ENCODE measurements around the gene SUMO3.

Gene SUMO3

DNA sequence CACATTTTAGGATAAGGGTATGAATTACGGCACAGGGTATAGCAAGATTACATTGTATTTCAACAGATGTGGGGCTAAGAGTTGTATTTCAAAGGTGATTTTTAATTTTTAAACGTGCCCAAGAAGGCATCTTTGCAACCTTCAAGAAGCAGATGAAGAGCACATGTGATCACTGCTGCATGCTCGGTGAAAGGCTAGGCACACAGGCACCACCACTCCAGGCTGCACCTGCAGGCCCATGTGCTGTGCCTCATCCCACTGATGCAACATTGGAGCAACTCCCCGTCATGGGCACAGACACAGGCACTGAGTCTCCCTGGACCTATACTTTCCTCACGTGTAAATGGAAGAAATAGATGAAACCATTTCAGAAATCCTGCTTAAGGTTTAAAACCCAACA lies 39.8 kb downstream of the SUMO3 start:
- DNase-seq, result no peak

DNA sequence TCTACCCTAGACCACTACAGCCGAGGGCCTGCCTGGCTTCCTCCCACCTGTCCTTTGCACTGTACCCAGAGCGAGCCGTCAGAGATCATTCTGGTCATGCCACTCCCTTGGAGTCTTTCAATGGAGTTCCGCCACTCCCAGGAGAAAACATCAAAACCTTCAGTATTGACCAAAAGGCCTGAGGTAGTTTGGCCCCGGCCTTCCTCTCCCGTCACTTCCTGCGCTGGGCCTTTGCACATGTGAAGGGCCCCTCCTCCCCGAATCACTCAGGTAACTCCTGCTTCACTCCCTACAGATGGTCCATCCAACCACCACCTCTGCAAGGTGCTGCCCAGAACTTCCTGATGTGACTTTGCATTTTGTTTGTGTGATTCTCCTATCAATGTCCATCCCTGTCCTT lies 42.9 kb downstream of the SUMO3 start:
- no peak for DNase-seq

DNA sequence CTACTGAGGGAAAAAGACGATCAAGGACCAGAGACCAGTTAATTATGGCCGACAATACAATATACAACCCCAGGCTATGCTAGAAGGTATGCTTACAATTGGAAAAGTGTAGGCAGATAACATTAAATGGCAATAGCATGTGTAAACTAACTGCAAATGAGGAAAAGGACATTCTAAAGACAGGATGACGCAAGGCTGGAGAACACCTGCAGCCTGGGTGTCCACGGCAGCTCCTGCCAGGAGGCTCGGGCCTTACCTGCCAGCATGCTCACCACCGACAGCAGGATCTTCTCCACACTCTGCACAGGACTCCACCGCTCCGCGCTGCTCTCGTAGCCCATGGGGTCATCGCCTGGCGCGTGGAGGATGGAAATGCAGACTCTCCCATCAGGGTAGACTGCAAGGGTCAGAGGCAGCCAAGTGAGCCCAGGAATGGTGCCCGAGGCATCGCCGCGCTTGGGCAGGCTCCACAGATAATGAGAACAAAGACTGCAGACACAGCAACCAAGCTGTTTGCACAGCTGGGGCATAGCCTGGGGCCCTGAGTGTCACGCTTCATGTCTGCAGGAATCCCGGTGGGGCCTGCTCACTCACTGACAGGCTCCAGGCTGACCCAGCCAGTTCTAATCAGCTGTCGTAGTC lies 44.5 kb downstream of the SUMO3 start:
- no peak for DNase-seq

DNA sequence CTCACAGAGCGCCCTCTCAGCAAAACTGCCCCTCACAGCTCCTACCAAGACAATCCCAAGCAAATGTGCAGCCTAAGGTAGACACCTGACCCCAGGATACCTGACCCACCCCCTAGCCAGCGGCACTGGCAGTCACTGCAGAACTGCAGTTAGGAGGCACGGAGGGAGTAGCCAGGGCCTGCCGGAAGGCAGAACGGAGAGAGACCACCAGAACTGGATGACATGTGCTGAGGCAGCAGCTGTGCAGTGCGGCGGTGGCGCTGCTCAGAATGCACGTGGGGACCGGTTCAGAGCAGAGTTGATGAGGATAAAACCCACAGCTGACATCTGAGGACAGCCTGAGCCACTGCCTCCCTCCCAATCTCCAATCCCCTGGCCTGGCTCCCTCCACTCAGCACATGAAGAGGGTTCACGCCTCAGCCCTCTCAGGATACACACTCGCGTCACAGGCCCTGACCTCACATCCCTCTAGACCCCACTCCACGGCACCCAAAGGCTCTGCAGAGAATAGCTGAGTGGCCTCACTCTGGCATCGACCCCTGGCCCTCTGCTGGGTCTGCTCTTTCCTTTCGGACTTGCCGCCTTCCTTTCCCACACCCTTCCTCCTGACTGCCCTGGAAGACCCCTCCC lies 45.9 kb downstream of the SUMO3 start:
- no peak for DNase-seq

DNA sequence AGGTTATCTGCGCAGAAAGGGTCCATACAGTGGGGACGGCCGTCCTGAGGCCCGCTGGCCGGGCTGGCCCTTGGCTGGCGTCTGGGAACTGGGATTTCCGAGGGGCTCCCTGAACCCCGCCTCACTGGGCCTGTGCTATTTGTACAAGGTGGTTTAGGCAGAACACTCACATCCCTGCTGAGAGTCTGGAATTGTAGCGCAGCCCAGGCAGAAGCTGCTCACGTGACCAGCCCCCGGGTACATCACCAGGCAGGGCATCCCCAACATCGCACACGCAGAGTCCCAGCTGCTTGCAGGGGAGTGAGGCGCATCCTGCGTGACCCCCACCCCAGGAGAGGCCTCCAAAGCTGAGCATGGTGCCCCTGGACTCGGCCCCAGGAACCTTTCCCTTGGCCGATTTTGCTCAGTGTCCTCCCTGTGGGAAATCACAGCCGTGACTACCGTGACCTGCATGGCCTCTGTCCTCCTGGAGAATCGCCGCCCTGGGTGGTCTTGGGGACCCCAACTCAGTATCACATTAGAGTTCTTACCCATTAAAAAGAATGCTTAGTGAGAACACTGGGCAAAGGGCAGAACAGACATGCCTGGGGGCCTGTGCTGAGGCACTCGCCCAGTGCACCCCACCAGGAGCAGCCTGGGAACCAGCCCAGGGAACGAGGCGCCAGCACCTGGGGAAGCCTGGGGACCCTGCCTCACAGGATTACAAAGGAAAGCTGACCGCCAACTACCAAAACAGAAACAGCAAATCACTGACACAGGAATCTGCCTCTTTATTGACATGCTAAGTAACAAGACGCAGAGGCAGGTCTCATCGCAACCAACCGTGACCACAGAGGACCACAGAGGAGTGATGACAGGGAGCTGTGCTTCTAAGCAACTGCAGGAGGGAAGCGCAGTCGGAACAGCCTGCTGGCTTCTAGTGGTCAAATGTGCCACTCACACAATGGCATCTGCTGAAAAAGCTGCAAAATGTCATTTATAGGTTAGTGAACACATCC lies 49.7 kb downstream of the SUMO3 start:
- DNase-seq, result no peak

DNA sequence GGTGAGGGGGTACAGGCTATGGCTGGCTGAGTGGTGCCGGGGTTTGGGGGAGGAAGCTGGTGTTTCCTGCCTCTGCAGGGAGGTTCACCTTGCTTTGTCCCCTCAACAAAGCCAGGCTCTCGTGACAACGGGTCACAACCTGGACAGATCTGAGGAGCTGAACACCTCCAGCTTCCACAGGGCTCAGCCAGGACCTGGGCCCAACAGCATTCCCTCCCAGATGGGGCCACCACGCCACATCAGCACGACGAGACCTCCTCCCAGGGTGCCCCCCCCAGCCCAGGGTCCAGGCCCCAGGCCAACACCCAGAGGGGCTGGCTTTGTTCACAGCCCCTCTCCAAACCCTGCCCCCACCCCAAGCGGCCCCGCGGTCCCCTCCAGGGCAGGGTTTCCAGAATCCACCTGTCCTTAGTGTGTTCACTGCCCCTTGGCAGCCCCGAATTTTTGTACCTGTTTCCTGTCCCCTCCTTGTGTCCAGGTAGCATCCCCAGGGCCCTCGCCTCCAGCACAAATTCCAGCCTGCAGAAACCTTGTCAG lies 51.0 kb downstream of the SUMO3 start:
- DNase-seq, result peak in 1 of 6 experiments; percentile 2

DNA sequence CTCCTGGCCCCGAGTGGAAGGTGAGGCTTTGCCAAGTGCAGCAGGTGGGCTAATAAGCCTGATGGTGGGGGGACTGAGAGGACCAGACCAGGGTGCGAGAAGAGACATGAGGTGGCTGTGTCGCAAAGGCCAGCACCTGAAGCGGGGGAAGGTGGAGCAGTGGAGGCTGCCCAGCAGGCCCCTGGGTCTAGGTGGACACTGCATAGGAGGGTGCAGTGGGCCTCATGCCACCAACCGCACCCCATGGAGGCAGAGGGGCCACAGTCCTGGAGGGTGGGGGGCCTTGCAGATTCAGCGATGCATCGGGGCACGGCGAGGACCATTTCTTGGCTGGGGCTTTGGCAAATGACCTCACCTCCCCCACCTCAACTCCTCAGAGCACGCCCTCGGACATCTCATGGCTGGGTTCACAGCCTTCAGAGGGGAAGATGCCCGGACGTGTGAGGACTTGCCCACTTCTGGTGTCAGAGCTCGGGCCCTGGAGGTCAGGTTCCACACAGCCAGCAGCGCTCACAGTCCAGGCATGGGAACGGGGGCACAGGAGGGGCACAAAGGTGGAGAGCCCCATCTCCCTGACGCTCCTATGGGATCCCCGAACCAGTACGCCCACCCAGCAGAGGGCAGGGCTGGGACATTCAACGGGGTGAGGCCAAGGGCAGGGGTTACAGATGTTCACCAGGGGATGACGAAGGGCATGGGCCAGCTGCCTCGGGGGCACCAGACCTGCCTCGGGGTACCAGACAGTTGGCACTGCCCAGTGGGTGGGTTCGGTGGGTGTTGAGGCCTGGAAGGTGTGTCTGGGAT lies 51.6 kb downstream of the SUMO3 start:
- DNase-seq, result no peak

DNA sequence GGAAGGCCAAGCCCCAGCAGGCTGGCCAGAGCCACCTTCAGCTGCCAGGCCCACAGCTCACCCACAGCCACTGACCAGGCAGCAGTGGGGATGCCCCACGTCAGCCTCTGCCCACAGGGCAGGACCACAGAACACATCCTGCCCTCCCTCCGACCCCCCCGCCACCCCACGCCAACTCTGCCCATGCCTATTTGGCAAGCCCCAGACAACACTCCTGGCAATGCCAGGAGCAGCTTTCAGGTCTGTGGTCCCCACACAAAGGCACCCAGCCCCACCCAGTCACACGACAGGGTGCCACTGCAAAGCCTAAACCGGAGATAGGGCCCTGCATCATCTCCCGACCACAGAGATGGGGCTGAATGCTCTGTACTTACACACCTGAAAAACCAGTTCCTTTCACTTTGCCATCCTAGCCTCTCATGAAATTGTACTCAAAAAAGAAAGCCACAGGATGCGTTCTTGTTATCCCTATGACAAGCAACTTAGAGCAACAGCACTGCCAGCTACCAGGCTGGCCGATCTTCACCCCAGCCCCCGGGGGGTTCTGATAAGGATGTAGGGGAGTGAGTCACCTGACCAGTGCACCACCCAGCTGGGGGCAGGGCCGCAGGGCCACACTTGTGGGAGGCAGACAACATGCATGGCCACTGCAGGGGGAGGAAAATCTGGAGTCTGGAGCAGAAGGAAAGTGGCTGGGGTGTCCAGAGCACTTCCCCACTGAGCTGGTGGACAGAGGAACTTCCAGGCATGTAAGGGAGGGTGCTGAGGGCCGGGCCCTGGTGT lies 52.4 kb downstream of the SUMO3 start:
- peak in 4 of 6 experiments; percentile 9 to 72 (median 48) for DNase-seq

DNA sequence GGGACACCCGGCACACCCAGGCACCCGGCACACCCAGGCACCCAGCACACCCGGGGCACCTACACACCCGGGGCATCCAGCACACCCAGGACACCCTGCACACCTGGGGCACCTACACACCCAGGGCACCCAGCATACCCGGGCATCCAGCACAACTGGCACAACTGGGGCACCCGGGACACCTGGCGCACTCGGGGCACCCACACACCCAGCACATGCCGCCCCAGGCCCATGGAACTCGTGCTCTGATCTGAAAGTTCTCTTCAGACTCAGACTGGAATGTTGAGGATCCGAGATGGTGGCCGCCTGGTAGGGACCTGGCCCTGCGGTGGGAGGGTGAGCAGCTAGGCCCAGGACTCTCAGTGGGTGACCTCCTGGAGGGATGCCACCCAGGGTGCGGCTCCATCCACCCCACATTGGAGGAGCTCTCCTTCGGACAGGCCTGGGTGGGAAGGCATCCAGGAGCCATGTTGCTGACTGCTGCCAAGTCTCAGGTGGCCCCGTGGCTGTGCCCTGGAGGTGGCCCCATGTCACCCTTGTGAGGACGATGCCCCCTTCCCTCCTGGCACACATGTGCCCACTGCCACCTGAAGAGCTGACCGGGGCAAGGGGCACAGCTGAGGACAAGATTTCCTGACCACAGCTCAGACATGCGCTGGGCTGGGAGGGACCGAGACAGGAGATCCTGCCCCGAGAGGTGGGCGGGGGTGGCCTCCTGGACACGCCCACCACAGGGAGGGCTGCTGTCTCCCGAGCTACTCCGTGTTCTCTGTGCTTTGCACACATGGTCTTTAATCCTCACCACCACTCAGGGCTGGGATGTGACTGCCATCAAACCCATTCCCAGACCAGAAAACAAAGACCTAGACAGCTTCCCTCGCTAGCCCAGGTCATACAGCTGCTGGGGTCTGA lies 53.3 kb downstream of the SUMO3 start:
- no peak for DNase-seq

DNA sequence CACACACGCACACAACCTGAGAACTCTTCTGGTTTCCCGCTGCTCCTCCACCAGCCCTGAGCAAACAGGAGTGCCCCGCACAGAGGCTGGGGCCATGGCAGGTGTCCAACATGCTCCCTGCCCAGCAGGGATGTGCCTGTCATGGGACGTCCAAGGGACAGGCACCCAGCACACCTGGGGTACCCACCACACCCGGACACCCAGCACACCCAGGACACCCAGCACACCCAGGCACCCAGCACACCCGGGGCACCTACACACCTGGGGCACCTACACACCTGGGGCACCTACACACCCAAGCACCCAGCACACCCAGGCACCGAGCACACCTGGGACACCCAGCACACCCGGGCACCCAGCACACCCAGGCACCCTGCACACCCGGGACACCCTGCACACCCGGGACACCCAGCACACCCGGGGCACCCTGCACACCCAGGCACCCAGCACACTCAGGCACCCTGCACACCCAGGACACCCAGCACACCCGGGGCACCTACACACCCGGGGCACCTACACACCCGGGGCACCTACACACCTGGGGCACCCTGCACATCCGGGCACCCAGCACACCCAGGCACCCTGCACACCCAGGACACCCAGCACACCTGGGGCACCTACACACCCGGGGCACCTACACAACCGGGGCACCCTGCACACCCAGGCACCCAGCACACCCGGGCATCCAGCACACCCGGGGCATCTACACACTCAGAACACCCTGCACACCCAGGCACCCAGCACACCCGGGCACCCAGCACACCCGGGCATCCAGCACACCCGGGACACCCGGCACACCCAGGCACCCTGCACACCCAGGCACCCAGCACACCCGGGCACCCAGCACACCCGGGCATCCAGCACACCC lies 54.2 kb downstream of the SUMO3 start:
- no peak for DNase-seq

DNA sequence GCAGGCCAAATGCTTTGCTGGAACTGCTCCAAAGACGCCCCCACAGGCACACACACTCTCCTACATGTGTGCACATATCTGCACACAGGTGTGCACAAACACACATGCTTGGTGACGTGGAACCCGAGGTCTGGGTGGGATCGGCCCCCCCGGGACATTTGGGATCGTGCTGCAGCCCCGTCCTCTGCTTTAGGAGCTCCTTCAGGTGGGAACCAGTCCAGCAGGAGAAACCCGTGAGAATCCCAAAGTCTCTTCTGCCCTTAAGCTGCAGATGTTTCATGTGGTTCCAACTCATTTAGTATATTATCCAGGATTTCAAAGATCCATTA lies 54.8 kb downstream of the SUMO3 start:
- no peak for DNase-seq

DNA sequence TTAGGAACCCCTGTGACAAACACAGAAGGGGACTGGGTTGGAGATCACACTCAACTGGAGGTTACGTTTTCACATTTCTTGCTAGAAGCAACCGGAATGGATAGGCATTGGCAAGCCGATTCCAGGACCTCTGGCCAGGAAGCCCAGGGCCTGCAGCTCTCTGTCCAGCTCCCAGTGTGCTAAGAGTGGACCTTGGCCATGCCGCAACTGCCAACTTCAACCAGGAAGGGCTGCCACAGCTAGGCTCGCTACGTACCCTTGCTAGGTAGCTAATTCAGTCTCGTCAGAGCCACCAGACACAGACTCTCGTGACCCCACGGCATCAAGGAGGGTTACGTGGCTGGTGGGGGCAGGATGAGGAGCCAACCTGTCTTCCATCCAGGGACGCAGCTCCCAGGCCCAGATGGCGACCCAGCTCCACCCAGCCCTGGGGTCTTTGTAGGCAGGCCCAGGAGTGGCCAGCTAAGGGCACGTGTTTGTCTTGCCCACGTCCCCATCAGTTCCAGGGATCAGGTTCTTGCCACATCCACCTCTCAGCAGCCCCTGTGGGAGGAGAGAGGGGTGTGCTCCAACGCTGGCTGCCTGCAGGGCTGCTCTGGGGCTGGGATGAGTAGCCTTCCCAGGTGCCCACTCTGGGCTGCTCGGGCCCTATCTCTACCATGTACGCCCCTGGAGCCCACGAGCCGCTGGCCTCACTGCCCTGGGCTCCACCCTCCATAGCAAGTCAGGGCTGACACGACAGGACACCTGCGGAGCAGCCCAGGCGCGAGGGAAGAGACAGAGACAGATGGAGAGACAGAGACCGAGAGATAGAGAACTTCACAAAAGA lies 55.4 kb downstream of the SUMO3 start:
- DNase-seq, result no peak

DNA sequence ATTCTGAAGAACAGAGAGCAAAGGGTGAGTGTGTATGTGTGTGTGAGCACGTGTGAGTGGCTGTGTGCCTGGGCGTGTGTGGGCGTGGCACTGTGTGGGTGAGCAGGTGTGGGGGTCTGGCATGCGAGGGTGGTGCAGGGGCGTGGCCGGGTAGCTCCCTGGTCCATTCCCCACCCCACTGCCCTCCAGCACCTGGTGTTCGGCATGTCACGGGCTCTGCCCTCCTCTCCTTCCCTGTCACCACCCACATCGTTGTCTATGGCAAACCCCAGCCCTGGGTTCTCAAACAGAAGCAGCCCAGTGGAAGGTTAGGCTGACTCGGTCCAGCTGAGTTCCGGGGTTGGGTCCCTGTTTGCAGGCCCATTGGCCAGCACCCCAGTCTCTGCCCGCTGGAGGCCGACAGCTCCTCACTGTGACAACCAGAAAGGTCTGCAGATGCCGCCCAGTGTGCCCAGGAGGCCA lies 56.1 kb downstream of the SUMO3 start:
- DNase-seq, result no peak

DNA sequence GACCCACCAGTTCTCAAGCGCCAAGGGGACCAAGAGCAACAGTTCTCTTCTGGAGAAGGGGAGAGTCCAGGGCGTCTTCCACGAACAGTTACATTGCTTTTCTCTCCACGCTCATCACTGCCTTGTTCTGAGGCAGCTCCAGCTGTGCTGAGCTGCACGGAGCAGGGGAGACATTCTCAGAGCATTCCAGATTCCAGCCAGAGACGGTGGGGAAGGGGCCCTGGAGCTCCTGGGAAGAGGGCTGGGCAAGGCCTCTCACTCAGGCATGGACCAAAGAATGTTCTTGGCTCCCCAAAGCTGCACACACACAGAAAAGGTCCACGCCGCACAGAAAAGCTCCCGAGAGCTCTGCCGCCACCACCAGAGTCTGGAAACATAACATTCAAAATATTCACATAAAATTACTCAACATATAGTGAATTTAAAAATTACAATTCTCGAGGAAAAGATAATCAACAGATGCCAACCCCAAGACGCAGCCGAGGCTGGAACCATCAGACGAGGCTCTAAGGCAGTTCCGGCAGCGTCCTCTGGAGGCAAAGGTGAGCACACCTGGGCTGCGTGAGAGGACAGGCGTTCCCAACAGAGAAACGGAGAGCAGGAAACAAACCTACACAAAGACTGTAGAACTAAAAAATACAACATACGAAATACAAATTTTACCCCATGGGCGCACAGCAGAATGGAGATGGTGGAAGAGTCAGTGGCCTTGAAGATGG lies 56.7 kb downstream of the SUMO3 start:
- DNase-seq, result peak in 1 of 6 experiments; percentile 4

DNA sequence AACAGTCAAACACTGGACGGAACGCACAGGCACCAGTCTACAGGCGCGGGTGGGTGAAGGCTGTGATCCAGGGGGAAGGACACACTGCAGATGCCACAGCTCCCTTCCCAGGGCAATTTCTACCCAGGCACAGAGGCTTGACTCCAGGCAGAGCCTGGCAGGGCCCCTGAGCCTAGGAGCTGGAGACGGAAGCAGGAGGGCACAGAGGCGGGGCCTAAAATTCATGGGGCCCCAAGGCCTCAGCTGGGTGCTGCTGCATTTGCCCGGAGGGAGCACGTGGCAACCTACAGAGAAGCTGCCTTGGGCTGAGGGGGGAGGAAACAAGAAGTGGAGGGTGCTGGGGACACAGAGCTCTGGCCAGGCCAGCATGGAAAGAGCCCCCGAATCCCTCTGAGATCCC lies 57.5 kb downstream of the SUMO3 start:
- DNase-seq, result no peak

DNA sequence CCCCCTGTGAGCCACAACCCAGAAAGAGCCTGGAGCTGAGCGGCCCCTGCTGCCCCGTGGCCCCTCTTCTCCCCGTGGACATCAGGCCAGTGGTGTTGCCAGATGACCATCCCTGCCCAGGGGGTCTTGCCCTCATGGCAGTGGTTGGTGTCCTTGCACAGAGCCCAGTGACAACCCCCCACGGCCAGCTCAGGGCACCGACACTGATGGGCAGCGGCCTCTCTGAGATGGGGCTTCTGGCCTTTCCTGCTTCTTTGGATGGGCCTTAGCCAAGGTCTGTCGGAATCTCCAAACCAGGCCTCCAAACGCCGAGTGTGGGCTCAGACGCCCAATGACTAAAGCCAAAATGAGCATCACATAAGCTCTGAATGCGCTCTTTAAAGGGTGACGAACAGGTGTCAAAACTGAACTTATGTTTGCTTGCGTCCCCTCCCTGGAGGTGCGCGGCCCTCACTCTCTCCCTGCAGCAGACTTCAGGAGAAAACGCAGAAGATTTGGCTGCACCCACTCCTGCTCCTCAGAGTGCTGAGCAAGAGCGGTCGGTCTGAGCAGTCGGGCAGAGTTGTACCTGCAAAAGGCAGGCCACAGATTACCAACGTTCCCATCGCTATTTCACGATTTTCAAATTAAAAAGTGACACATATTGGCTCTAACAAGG lies 58.1 kb downstream of the SUMO3 start:
- no peak for DNase-seq

Measured in stimulated activated naive CD4-positive, alpha-beta T cell (primary cell).